ENCODE results near the gene PRRC2A.

Gene PRRC2A

GRCh38 chr6:31643818-31644454, 23.4 kb downstream of the PRRC2A start:
- DNase-seq (ENCODE audit: low read depth, low spot score) = no peak

GRCh38 chr6:31645325-31645724, 24.8 kb downstream of the PRRC2A start:
- DNase-seq (ENCODE audit: low read depth, low spot score) = no peak
- no peak overlapping the region for H3K27ac ChIP-seq

More at GRCh38 chr6:31643818-31644454, 23.4 kb downstream of the PRRC2A start:
- H3K27ac ChIP-seq = no peak overlapping the region

- peak; percentile 56 for DNase-seq (ENCODE audit: low read depth, low spot score)
- H3K27ac ChIP-seq = peak overlapping the region; percentile 95
Observed at GRCh38 chr6:31651602-31652191, 31.2 kb downstream of the PRRC2A start.

GRCh38 chr6:31652925-31653724, 32.6 kb downstream of the PRRC2A start:
- H3K27ac ChIP-seq = peak overlapping the region; percentile 95
- no peak for DNase-seq (ENCODE audit: low read depth, low spot score)

GRCh38 chr6:31654574-31655348, 34.2 kb downstream of the PRRC2A start:
- no peak for DNase-seq (ENCODE audit: low read depth, low spot score)
- no peak overlapping the region for H3K27ac ChIP-seq

- no peak within 1 kb of the TSS for H3K27ac ChIP-seq
- DNase-seq (ENCODE audit: low read depth, low spot score) = no peak
Observed at GRCh38 chr6:31655349-31656237, 35.1 kb downstream of the PRRC2A start, which contains the start of gene APOM. Gene APOM (plus strand): TSS chr6:31655894. CDS start chr6:31655967, 73 bp downstream.

- H3K27ac ChIP-seq = no peak overlapping the region
- DNase-seq (ENCODE audit: low read depth, low spot score) = no peak
Observed at GRCh38 chr6:31657406-31658157, 37.1 kb downstream of the PRRC2A start.

- DNase-seq (ENCODE audit: low read depth, low spot score) = no peak
- H3K27ac ChIP-seq = no peak overlapping the region
Observed at GRCh38 chr6:31658158-31658688, 37.7 kb downstream of the PRRC2A start.

GRCh38 chr6:31658983-31659648, 38.6 kb downstream of the PRRC2A start:
- H3K27ac ChIP-seq = peak overlapping the region; percentile 78

GRCh38 chr6:31659649-31660380, 39.3 kb downstream of the PRRC2A start:
- no peak for DNase-seq (ENCODE audit: low read depth, low spot score)

More at GRCh38 chr6:31658983-31659648, 38.6 kb downstream of the PRRC2A start:
- DNase-seq (ENCODE audit: low read depth, low spot score) = no peak

GRCh38 chr6:31660381-31661261, 40.1 kb downstream of the PRRC2A start, which contains the start of gene C6orf47:
Gene C6orf47 (minus strand): TSS chr6:31660778. CDS start chr6:31659947, 831 bp downstream.
- peak within 1 kb of the TSS; percentile 78 for H3K27ac ChIP-seq
- no peak for DNase-seq (ENCODE audit: low read depth, low spot score)

More at GRCh38 chr6:31659649-31660380, 39.3 kb downstream of the PRRC2A start:
- peak overlapping the region; percentile 78 for H3K27ac ChIP-seq

- no peak for DNase-seq (ENCODE audit: low read depth, low spot score)
- peak overlapping the region; percentile 78 for H3K27ac ChIP-seq
Observed at GRCh38 chr6:31661262-31662123, 41.0 kb downstream of the PRRC2A start.

GRCh38 chr6:31662124-31662723, 41.7 kb downstream of the PRRC2A start:
- no peak overlapping the region for H3K27ac ChIP-seq
- no peak for DNase-seq (ENCODE audit: low read depth, low spot score)

- DNase-seq (ENCODE audit: low read depth, low spot score) = no peak
Observed at GRCh38 chr6:31663126-31663960, 42.8 kb downstream of the PRRC2A start.

More at GRCh38 chr6:31663126-31663960, 42.8 kb downstream of the PRRC2A start:
- peak overlapping the region; percentile 89 for H3K27ac ChIP-seq
